ENCODE measurements around the gene OR5K2.

The OR5K2 gene

DNA sequence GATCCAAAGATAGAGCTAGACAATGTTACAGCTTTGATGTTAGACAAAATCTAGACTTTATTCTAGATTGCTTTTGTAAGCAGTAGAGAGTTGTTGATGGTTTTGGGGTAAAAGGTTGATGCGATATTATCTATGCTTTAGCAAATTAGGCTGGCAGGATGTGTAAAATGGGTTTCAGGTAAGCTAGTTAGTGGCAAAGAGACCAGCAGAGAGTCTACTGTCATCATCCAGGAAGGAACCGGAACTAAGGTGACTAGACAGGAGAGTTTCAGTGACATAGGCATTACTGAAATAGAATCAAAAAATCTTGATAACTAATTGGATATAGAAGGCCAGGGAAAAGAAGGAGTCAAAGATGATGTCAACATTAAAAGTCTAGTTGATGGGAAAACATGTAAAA is 11.1 kb downstream of the OR5K2 start:
- TF ChIP-seq, protein P1, sequence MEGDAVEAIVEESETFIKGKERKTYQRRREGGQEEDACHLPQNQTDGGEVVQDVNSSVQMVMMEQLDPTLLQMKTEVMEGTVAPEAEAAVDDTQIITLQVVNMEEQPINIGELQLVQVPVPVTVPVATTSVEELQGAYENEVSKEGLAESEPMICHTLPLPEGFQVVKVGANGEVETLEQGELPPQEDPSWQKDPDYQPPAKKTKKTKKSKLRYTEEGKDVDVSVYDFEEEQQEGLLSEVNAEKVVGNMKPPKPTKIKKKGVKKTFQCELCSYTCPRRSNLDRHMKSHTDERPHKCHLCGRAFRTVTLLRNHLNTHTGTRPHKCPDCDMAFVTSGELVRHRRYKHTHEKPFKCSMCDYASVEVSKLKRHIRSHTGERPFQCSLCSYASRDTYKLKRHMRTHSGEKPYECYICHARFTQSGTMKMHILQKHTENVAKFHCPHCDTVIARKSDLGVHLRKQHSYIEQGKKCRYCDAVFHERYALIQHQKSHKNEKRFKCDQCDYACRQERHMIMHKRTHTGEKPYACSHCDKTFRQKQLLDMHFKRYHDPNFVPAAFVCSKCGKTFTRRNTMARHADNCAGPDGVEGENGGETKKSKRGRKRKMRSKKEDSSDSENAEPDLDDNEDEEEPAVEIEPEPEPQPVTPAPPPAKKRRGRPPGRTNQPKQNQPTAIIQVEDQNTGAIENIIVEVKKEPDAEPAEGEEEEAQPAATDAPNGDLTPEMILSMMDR (IDR thresholded peaks at IDR 0.05; ENCODE audit: borderline replicate concordance, insufficient read depth, low read depth, low read length): no peak
- H3K4me3 ChIP-seq (ENCODE audit: low read depth, low read length): no peak overlapping the region

DNA sequence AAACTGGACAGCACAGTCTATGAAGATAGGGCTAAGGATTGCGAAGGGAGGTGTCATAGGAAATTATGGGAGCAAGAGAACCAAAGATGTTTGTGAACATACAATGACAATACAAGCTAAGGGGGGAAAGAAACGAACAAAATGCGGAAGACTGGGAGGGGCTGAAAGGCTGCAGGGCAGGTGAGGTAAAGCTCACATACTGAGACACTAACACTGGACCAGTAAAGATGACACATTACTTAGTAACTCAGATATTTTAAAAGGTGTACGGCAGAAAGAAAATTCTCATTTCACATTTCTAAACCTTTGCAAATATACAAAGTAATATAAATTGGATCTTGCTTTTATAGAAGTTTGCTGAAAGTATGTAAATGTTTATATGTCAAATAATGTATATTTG is 15.1 kb downstream of the OR5K2 start:
- TF ChIP-seq, protein P1 (IDR thresholded peaks at IDR 0.05; ENCODE audit: borderline replicate concordance, insufficient read depth, low read depth, low read length): no peak
- H3K4me3 ChIP-seq (ENCODE audit: low read depth, low read length): no peak overlapping the region

DNA sequence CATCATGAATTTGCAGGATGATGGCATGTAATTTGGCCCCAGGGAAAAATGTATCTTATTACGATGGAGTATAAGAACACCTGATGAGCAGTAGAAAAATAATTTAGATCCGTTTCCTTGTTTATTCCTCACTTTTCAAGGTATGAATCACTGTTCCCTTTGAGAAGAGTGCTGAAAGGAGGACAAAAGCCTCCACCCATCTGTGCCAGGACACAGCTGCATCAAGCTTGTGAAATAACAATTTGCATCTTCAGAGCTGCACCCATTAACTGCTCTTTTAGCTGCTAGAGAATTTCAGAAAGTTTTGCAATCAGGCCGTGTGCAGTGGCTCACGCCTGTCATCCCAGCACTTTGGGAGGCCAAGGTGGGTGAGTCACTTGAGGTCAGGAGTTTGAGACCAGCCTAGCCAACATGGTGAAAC is 15.6 kb downstream of the OR5K2 start:
- TF ChIP-seq, protein P1 (IDR thresholded peaks at IDR 0.05; ENCODE audit: borderline replicate concordance, insufficient read depth, low read depth, low read length): no peak
- no peak overlapping the region for H3K4me3 ChIP-seq (ENCODE audit: low read depth, low read length)

DNA sequence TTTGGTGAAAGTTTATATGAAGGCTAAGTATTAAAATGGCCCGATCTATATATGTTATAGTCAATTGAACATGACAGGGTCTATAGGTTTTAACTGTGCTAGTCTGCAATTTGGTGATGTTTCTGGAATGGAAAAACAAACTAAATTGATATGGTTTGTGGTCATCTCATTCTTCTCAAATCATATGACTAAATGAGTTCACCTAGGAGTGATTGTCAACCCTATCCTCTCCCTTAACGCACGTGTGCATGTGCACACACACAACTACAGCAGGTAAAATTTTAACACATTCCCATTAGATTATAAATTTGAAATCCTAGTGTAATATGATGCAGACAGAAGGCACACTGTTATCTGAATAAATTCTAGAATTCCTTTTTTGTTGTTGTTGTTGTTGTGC is 16.3 kb downstream of the OR5K2 start:
- TF ChIP-seq, protein P1 (IDR thresholded peaks at IDR 0.05; ENCODE audit: borderline replicate concordance, insufficient read depth, low read depth, low read length): no peak
- no peak overlapping the region for H3K4me3 ChIP-seq (ENCODE audit: low read depth, low read length)

DNA sequence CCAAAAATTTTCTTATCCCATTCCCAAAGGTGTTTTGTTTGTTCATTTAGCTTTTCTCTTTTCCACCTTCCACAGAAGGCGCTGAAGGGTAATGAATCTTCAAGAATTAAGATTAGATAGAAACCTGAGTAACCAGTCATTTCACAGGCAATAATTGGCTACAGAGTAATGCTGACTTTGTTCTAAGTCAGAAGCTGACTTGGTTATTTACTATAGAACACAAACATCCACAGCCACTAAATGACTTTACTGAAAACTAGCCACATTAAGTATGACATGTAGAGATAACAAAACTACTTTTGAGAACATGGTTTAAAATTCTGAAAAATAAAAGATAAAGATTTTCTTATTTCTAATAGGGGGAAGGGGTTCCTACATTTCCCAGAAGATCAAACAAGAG is 17.5 kb downstream of the OR5K2 start:
- TF ChIP-seq, protein P1 (IDR thresholded peaks at IDR 0.05; ENCODE audit: borderline replicate concordance, insufficient read depth, low read depth, low read length): no peak
- H3K4me3 ChIP-seq (ENCODE audit: low read depth, low read length): no peak overlapping the region

DNA sequence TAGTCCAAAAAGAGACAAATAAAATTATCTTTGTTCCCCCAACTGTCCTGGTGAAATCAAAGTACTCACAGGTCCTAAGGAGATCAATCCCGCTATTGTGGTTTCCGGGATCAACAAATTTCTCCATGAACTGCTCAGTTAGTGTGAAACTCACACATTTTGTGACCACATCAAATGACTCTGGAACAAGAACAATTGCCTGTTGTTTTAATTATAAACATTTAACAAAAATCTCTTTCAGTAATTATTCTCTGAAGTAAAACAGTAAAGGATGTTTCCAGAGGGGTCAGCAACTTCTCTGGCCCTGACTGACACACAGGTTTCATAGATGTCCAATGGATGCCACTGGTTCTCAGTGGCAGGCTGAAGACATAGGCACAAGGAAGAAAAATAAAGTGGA is 21.3 kb downstream of the OR5K2 start:
- no peak overlapping the region for H3K4me3 ChIP-seq (ENCODE audit: low read depth, low read length)
- TF ChIP-seq, protein P1 (IDR thresholded peaks at IDR 0.05; ENCODE audit: borderline replicate concordance, insufficient read depth, low read depth, low read length): no peak

DNA sequence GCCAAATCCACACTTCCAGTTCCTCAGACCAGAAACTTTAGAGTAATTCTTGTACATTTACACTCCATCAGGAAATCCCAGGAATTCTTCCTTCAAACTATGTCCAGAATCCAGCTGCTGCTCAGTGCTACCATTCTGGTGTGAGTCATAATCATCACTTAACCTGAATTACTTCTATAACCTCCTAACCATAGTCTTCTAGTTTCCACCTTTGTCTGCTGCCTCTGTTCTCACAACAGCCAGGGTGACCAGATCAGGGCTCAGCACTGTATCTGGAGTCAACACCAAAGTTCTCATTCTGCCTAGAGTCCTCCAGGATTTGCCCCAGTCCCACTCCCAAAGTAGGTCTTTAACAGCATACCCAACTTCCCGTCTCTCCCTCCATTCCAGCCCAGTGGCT is 21.9 kb downstream of the OR5K2 start:
- TF ChIP-seq, protein P1 (IDR thresholded peaks at IDR 0.05; ENCODE audit: borderline replicate concordance, insufficient read depth, low read depth, low read length): no peak
- H3K4me3 ChIP-seq (ENCODE audit: low read depth, low read length): no peak overlapping the region

Measured in GM12875 (cell line).